Measurements from ENCODE around the gene OTUD5.

The OTUD5 gene

DNA sequence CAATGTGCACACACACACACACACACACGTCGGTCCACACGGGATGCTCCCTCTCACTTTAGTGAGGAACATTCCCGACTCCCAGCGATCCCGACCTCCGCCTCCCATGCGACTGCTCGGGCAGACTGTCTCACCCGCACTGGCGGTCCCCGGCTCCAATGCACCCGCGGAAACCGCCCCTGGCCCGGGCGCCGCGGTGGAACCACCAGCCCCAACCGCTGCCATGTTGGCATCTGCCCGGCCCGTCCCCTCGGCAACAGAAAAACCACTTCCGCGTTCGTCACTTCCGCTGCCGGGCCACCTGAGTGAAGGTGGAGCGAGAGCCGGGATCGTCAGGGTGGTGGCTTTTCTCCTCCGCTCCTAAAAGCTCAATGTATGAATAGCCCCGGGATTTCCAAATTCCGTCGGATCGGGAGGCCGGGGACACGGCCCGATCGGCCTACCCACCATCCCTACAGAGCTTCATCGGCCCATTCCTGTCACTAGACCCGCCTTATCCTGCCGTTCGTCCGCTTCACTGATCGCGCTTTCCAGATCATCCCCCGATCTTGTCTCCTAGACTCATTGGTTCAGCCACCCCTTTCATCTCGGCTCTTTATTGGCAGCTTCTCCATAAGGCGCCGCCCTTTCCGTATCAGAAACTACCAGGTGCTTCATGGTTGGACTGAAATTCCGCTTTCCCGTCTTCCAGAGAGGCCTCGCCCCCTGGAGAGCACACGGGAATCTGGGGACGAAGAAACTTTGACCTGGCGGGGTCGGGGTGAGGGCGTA, 45.8 kb downstream of the OTUD5 start, which contains the start of gene SLC35A2:
SLC35A2 (minus strand) TSS at position 235 of the 771 bp plus-strand sequence; CDS start at position 225, 10 bp downstream.
- DNase-seq (ENCODE audit: low spot score), result peak; percentile 81

DNA sequence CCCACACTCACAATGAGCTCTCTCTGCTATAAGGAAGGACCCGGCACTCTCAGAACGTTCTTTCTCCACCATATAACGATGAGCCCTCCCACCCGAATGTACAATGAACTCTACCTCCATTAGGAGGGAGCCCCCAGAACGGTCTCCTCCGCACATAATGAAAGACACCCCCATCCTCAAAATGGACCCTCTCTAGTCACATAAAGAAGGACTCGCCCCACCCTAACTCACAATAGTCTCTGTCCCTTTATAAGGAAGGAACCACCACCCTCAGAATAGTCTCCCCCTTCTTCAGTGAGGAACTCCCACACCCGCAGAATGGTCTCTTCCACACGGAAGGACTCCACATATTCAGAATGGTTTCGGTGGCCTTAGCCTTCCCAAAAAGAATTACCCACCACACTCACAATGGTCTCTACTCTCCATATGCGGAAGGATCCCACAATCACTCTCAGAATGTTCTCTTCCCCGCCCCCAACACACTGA, 46.4 kb downstream of the OTUD5 start:
- DNase-seq (ENCODE audit: low spot score), result no peak

DNA sequence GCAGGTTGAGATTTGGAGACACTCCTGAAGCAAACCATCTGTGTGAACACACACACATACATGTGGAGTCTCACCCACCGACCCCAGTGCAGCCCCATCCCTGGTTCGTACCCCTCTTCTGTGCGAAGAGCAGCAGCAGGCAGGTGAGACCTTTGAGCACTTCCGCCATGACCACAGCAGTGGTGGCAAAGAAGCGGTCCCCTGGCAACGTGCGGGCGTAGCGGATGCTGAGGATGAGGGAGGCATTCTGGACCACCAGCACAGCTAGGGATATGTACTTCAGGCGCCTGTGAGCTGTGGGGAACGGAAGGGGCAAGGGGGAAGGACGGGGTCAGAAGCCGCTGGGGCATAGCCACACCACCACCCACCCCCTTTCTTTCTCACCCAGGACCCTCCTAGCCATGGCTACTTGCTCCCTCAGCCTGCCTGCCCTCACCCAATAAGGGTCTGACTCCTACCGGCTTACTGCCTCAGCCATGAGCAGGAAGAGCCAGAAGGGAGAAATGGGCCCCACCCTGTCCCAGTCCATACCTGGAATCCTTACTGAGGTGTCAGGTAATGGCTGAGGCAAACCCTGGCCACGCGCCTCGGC, 47.6 kb downstream of the OTUD5 start:
- DNase-seq (ENCODE audit: low spot score), result no peak

DNA sequence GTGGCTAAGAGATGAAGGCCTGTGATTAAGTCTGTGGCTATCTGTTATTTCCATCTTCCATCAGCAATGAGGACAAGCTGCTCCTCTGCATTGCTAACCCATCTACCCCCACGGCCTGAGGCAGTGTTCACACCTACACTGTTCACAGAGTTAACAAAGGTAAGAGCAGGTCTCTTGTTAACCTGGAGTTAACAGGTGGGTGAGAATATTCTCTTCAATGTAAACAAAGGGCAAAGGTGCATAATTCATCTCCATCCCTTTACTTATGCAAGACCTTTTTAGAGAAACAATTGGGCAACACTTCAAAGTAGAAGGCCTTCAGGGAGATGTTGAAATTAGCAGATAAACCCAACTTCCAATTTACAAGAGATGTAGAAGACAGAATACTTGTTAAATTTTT, 48.8 kb downstream of the OTUD5 start:
- no peak for DNase-seq (ENCODE audit: low spot score)

DNA sequence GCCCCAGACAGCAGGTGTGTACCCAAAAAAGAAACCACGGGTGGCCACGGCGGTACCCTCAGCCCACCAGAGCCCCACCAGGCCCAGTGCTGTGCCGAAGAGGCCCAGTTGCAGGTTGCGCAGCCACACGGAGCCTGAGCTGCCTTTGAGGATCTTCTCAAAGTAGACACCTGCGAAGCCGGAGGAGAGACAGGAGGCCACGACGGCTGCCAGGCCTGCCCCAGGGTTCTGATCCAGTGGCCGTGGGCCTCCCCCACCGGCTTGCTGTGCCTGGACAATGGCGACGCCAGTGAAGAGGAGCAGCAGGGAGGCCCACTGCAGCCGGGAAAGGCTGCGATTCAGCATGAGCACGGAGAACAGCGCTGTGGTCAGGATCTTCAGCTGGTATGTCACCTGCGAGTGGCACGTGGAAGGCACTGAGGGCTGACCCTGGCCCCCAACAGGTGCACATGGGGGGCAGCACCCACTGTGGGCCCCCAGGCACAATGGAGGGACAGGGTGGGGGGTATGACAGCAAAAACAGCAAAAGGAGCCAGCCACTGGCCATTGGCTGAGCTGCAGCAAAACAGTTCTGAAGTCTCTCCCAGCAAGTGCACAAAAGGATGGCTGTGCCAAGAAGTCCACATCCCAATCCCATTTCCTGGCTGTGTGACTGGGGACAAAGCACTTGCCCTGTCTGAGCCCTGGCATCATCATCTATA, 52.2 kb downstream of the OTUD5 start:
- DNase-seq (ENCODE audit: low spot score), result no peak

DNA sequence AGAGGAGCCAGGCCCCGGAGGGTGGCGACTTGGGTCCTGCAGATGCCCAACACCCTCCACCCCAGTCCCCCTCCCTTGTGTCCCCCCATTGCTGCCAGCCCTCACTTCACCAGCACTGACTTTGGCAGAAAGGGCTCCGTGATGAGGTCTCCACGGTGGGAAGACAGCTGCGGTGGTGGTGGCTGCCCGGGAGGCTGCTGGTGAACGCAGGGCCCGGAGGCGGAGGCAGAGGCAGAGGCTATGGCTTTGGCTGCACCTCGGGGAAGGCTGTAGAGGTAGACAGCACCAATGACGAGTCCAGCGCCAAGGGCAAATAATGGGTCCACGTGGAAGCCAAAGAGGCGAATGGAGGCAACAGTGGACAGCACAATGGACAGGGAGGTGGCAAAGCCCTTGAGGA, 52.8 kb downstream of the OTUD5 start:
- no peak for DNase-seq (ENCODE audit: low spot score)

DNA sequence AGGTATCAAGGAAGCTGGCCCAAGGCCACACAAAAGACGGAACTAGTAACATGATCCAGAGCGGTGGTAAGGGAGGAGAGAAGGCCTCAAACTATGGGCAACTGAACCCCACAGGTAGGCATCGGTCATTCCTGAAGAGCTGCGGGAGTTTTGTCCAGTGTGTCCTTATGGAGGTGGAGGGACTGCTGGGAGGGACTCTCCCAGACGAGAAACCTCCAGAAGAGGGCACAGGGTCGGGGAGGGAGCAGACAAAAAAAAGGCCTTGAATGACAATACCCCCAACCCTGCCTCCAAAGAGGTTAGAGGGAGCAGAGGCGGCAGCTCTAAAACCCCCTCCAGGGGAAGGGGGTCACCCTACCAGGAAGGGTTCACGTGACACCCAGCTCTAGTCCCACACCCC, 53.2 kb downstream of the OTUD5 start:
- no peak for DNase-seq (ENCODE audit: low spot score)

DNA sequence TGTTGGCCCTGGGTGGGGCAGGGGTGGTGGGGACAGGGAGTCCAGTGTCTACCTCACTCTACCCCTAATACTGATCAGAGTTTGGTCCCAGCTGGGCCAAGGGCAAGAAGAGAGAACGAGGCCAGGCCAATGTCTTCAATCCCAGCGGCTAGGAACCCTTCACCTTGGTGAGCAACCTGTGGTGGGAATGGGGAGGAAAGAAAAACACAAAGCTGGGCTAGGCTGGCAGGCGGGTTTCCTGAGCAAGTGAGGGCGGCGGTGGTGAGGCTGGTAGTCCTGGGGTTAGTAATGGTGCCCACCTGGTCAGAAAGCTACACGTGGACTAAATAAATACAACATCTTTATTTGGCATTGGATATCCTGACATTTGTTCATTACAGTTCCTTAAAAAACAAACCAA, 54.1 kb downstream of the OTUD5 start:
- DNase-seq (ENCODE audit: low spot score), result no peak

DNA sequence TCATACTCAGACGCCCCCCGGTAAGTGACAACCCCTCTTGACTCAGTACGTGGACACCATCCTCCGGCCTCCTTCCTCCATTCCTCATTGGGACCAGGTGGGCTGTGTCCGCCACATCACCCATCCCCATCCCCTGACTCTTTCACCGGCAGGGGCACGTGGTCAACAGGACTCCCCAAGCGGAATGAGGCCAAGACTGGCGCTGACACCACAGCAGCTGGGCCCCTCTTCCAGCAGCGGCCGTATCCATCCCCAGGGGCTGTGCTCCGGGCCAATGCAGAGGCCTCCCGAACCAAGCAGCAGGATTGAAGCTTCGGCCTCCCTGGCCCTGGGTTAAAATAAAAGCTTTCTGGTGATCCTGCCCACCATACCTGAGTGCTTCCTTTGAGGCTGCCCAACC, 54.6 kb downstream of the OTUD5 start:
- DNase-seq (ENCODE audit: low spot score), result no peak

DNA sequence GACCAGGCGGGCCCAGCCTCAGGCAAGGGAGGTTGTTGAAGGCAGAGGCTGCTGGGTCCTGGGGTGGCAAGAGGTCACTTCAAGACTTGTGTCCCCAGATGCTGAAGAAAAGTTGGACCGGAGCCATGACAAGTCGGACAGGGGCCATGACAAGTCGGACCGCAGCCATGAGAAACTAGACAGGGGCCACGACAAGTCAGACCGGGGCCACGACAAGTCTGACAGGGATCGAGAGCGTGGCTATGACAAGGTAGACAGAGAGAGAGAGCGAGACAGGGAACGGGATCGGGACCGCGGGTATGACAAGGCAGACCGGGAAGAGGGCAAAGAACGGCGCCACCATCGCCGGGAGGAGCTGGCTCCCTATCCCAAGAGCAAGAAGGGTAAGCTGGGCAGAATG, 55.3 kb downstream of the OTUD5 start:
- DNase-seq (ENCODE audit: low spot score), result no peak

DNA sequence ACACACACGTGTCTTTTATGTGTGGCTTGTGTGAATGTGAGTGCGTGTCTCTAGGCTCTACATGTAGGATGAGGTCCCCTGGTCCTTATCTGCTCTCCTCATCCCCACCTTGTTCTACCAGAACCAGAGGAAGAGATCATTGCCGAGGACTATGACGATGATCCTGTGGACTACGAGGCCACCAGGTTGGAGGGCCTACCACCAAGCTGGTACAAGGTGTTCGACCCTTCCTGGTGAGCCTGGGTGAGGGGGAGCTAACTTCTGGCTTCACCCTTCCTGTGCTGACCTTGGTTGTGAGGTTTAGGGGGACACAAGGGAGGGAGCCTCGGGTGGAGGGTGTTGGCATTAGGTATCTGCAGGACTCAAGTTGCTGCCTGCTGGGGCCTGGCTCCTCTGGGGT, 56.3 kb downstream of the OTUD5 start:
- DNase-seq (ENCODE audit: low spot score), result no peak

DNA sequence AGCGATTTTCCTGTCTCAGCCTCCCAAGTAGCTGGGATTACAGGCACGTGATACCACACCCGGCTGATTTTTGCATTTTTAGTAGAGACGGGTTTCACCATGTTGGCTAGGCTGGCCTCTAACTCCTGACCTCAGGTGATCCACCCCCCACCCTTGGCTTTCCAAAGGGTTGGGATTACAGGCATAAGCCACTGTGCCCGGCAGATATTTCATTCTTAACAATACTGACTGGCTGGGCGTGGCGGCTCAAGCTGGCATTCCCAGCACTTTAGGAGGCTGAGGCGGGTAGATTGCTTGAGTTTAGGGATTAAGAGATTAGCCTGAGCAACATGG, 58.4 kb downstream of the OTUD5 start:
- no peak for DNase-seq (ENCODE audit: low spot score)

DNA sequence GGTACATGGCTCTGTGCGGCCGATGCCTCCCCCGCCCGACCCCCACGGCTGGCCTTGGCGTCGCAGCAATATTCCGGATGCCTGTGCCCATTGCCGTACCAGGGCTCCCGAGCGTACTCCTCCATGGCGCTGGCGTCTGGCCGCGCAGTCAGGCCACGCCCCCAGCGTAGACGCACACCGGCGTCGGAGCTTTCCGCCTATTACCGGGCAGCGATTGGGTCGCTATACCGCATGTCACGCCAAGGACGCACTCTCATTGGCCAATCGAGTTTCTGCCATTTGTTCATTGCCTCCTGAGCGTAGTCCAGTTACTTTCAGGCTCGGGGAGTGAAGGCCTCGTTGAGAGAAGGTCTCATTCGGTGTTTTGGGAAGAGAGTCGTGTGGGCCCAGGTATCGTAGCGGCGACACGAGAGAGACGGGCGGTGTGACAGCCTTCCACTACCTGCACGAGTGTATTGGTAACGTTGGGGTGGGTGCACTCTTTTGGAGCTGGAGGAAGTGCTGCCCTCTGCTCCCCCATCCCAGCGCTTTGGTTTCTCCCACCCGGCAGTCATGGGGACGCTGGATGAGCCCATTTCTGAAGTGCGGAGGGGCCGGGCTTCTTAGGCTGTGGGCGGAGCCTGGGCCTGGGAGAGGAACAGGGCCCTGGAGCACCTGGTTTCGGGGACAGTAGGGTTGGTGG, 59.6 kb downstream of the OTUD5 start, which contains the start of the genes PQBP1 and TIMM17B:
PQBP1 (plus strand) TSS at position 306 of the 682 bp plus-strand sequence. CDS start 580 bp downstream, outside the sequence.
TIMM17B (minus strand) TSS at position 144 of the 682 bp plus-strand sequence; CDS start at position 125, 19 bp downstream.
- peak; percentile 88 for DNase-seq (ENCODE audit: low spot score)

DNA sequence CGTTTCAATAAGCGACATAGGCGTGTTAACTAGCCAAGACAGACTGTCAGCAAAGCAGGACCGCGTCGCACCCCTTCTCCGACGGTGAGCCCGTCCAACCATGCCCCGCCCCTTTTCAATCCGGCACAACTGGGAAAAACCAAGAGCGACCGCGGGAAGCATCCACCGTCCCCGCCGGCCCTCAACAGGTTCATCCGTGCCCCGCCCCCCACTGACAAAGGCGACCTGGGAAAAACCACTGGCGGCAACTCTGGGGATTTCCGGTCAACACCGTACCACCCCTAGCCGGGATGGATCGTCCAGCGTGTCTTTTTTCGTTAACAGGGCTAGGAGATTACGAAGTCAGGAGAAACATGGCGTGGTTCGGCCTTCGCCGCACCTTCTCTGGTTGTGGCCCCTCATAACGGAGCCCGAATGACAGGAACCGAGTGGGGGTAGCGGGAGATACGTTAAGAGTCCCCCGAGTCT, 60.2 kb downstream of the OTUD5 start:
- DNase-seq (ENCODE audit: low spot score), result peak; percentile 25

DNA sequence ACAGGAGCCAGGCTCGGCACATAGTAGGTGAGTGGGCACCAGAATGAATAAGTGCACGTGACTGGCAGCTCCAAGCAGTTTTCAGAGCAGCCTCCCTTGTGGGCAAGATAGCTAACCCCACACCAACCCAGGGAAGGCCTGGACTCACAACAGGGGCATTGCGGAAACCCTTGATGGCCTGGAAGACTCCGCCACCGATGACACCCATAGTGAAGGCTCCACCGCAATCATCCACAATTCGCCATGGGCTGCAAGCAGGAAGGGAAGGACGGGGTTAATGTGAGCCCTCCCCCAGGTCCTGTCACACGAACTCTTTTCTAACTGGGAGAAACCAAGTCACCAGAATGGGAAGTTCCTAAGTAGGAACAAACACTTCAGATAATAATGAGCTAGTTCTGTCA, 60.8 kb downstream of the OTUD5 start:
- no peak for DNase-seq (ENCODE audit: low spot score)

DNA sequence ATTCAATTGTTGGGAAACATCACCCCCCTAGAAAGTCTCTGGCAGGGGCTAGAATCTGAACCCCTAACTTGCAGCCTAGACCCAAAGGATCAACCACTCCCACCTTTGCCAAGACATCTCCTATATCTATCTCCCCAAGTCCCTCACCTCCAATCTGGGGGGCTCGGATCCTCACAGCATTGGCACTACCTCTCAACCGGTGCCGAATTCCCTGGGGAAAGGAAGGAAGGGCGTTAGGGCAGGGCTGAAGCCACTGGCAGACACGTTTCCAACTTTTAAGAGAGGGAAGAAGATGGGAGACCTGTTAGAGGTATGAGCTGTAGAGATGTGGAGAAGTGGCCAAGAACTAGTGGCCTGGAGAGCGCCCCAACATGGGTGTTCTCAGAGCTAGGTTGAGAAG, 62.5 kb downstream of the OTUD5 start:
- no peak for DNase-seq (ENCODE audit: low spot score)

DNA sequence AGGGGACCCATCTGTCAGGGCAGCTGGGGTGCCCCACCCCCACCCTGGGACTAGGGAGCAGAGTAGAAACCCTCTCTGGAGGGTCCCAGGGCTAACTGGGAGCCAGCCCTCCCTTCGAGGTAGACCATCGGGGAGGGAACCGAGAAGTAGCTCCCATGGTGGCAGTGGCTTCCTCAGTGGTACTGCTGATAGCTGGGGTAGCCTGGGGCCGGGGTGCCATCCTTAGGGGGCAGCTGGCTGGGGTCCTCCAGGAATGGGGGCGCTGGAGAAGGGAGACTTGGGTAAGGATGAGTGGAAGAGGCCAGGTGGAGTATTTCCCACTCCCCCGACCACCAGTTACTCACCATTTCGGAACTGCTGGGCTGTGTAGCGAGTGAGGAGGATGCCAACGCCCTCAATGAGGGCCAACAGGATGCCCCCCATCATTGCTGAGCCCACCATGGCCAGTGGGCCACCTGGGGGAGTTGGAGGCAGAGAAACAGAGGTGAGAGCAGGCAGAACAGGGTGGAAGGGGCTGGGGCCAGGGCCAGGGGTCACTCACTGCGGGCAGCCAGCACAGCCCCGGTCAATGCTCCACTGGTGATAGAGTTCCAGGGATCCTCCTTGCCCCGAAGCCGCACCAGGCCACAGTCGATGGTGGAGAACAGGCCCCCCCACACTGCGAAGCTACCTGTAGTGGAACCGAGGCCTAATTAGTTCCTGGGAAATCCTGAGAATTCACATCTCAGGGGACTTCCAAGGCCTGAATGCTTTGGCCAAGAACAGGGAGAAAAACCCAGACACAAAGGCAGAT, 63.7 kb downstream of the OTUD5 start:
- no peak for DNase-seq (ENCODE audit: low spot score)

DNA sequence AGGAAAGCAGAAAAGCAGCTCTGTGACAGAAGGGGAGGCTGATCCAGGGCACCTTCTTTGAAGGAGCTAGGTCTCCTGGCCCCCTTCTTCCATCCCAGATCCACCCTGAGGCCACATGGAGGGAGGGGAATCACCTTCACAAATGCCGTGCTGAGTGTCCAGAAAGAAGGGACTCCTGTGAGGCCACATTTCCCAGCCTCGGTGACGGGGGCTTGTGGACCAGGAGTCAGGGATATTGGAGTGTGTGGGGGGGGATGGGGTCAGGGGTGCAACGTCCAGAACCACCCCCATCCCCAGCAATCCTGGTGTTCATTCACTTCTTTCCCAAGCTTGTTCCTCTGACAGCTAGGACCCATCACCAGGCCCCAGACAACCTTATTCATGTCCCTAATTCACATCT, 64.5 kb downstream of the OTUD5 start:
- DNase-seq (ENCODE audit: low spot score), result no peak

DNA sequence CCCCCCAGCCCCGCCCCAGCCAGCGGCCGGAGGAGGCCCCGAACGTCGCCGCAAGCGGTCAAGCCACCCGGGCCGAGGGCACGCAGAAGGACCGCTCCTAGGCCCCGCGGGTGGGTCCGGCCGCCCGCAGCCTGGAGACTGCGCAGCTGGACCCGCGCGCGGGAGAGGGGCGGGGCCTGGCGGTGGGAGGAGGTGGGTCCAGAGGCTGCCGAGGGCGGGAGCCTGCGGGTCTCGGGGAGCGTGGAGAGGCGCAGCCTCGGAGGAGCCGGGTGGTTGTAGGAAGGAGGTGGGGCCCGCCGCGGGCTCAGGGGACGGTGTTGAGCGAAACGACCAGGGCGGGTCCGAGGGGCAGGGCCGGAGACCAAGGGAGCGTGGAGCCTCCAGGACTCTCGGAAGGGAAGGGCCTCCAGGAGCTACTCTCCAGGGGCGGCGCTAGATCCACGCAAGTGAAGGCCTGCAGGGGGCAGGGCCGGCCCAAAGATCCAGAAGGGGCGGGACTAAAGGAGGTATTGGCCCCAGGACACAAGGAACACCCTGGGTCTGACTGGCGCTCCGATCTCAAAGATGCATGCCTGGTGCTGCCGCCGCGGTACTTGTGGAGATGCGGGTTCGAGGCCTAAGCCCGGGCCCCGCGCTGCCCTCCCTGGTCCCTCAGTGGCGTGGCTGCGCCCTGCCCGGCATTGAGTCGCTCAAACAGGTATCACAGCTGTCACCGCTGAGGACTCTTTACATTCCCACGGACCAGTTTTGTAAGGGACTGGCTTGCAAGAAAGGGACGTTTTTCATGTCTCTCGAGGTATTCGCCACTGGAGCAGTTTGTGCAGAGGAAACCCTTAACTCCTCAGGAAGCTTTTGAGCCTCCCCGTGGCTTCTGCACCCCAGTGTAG, 65.8 kb downstream of the OTUD5 start:
- peak; percentile 59 for DNase-seq (ENCODE audit: low spot score)

DNA sequence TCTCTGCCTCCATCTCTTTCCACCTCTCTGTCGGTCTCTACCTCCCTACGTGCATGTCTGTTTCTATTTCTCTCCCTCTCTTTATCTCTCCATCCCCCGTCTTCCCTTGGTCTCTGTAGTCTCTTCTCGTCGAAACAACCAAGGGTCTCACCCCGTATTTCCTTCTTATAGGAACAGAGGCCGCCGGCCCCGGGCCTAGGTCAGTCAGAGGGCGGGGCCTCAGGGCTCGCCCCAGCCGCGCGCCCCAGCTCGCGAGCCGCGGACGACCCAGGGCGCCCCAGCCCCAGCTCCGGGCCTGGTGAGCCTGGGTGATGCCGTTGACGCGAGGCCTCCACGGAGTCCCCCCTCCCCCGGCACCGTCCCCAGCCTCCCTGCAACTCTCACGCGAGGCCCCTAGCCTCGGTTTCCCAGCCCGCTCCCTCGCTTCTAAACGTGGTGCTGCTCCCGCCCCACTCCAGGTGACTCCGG, 66.4 kb downstream of the OTUD5 start:
- DNase-seq (ENCODE audit: low spot score), result no peak
